Sigmoid colon (tissue), 4 donors: ENCODE results near the gene CCDC149.

ENCODE experiments used
- CTCF ChIP-seq, 4 experiments: fragments of 450-650 bp in 3 of 4; fragments of 200-600 bp in 1 of 4; IDR thresholded peaks; one replicate each; pipeline ENCODE4 v1.5.1; 2016 to 2019; ENCODE audit warnings: antibody characterized with exemption in 4 of 4, mild to moderate bottlenecking in 3 of 4, moderate library complexity in 2 of 4
- EP300 ChIP-seq, 4 donors: sonication (generic); formaldehyde crosslinking; IDR thresholded peaks; one replicate each; pipeline ENCODE4 v1.6.1; 2017; ENCODE audit warnings: antibody characterized with exemption in 4 of 4
- POLR2A ChIP-seq, 2 donors: fragments of 450-650 bp; IDR thresholded peaks; one replicate each; pipeline ENCODE4 v1.6.1; 2016; ENCODE audit warnings: antibody characterized with exemption in 2 of 2, mild to moderate bottlenecking in 2 of 2, moderate library complexity in 2 of 2

GRCh38 chr4:24842356-24842755 lies 70.5 kb downstream of the CCDC149 start:
- TF ChIP-seq CTCF (IDR thresholded peaks at IDR 0.05): no peak
- no peak for TF ChIP-seq EP300 (IDR thresholded peaks at IDR 0.05)
- TF ChIP-seq POLR2A (IDR thresholded peaks at IDR 0.05): no peak
